ENCODE data around the gene SUMF2. TPM values are rescaled to one million over a fixed set of nuclear protein-coding genes. Genes with fewer than 3 reads are reported as not detected.

The SUMF2 gene
- total and polyA plus RNA-seq, 2 of the 13 experiments (the other 11 are each of a cell fraction or from before 2014, with no cell fraction given) = 48.9 to 54.4 TPM

- TF ChIP-seq CTCF (CRISPR knock-in tag; IDR thresholded peaks at IDR 0.05) (peak; percentile 8; the same call in 1 of the 2 replicates), TFDP1 (CRISPR knock-in tag; IDR thresholded peaks at IDR 0.05; ENCODE audit: borderline replicate concordance) (peak; percentile 86; the same call in 1 of the 2 replicates), ZBED4 (CRISPR knock-in tag; IDR thresholded peaks at IDR 0.05; ENCODE audit: borderline replicate concordance) (peak; percentile 99), SP140L (CRISPR knock-in tag; IDR thresholded peaks at IDR 0.05; ENCODE audit: borderline replicate concordance) (no peak), RFXANK (CRISPR knock-in tag; IDR thresholded peaks at IDR 0.05) (0 out of 2 replicates have a peak, but pooled peaks have one; percentile 47), ATF4 (CRISPR knock-in tag; IDR thresholded peaks at IDR 0.05) (peak in 1 of 2 experiments; percentile 76; a peak in 1 of 4 replicates), ZNF317 (CRISPR knock-in tag; IDR thresholded peaks at IDR 0.05) (no peak; the same call in 1 of the 2 replicates), IRF2 (CRISPR knock-in tag; IDR thresholded peaks at IDR 0.05) (peak; percentile 89), NFKBIZ (CRISPR knock-in tag; IDR thresholded peaks at IDR 0.05) (no peak), MBD4 (IDR thresholded peaks at IDR 0.05; ENCODE audit: borderline replicate concordance, low read length) (no peak), ZNF232 (CRISPR knock-in tag; IDR thresholded peaks at IDR 0.05; ENCODE audit: borderline replicate concordance) (no peak), RARG (CRISPR knock-in tag; IDR thresholded peaks at IDR 0.05; ENCODE audit: low read depth) (no peak), SRF (IDR thresholded peaks at IDR 0.05; ENCODE audit: low read depth, low read length) (no peak), FOXA1 (IDR thresholded peaks at IDR 0.05) (no peak), FOXA1 (CRISPR knock-in tag; IDR thresholded peaks at IDR 0.05) (no peak; the same call in 1 of the 2 replicates), GPBP1L1 (CRISPR knock-in tag; IDR thresholded peaks at IDR 0.05) (no peak), ZNF225 (CRISPR knock-in tag; IDR thresholded peaks at IDR 0.05) (no peak; the same call in none of the 2 replicates), ZNF383 (CRISPR knock-in tag; IDR thresholded peaks at IDR 0.05; ENCODE audit: borderline replicate concordance) (no peak), ZNF761 (CRISPR knock-in tag; conservative IDR thresholded peaks at IDR 0.05) (no peak), ZNF143 (CRISPR knock-in tag; IDR thresholded peaks at IDR 0.05) (peak; percentile 91), ZNF468 (CRISPR knock-in tag; IDR thresholded peaks at IDR 0.05) (no peak)
These were observed 12.5 kb upstream of the SUMF2 start, which contains the start of the genes CCT6A and PSPH (continued) for GRCh38 chr7:56051339-56052191.

Measured in HepG2 (cell line).